HG02759 (cell line): ENCODE data around the gene RNF5.
"Not testable (repeated sequence)": the region's sequence is repeated elsewhere in the genome, so short reads cannot be mapped to it uniquely, and the experiment has no call there.

Experiments used
- ATAC-seq: cut with Tn5 transposase; IDR thresholded peaks from one replicate; pipeline ENCODE4 v1.9.1; 2021; ENCODE audit warnings: mild to moderate bottlenecking, moderate library complexity; ENCODE audit not compliant: unreplicated experiment

Gene RNF5

GRCh38 chr6:32177788-32178546, at the start of gene RNF5:
Gene RNF5, plus strand, starts transcription at chr6:32178405. Its CDS starts 107 bp downstream, at chr6:32178512.
- ATAC-seq, result peak; percentile 75

- ATAC-seq, result no peak
Observed at GRCh38 chr6:32128751-32129296, 49.4 kb upstream of the RNF5 start.

GRCh38 chr6:32129297-32130088, 48.7 kb upstream of the RNF5 start:
- no peak for ATAC-seq

GRCh38 chr6:32131439-32131948, 46.7 kb upstream of the RNF5 start:
- no peak for ATAC-seq

GRCh38 chr6:32132110-32132509, 46.1 kb upstream of the RNF5 start:
- ATAC-seq, result no peak

GRCh38 chr6:32133786-32134185, 44.4 kb upstream of the RNF5 start:
- ATAC-seq, result no peak

GRCh38 chr6:32137454-32137853, 40.8 kb upstream of the RNF5 start:
- no peak for ATAC-seq

GRCh38 chr6:32139590-32139989, 38.6 kb upstream of the RNF5 start:
- ATAC-seq, result no peak

GRCh38 chr6:32140420-32141046, 37.7 kb upstream of the RNF5 start:
- ATAC-seq, result no peak

GRCh38 chr6:32144238-32144637, 34.0 kb upstream of the RNF5 start:
- ATAC-seq, result not testable (repeated sequence)

- ATAC-seq, result no peak
Observed at GRCh38 chr6:32146287-32146686, 31.9 kb upstream of the RNF5 start.

- no peak for ATAC-seq
Observed at GRCh38 chr6:32146687-32147086, 31.5 kb upstream of the RNF5 start.

GRCh38 chr6:32147401-32148132, 30.6 kb upstream of the RNF5 start:
- ATAC-seq, result no peak

GRCh38 chr6:32148289-32149091, 29.7 kb upstream of the RNF5 start:
- ATAC-seq, result no peak

GRCh38 chr6:32149092-32149755, 29.0 kb upstream of the RNF5 start:
- no peak for ATAC-seq

- ATAC-seq, result no peak
Observed at GRCh38 chr6:32149932-32150870, 28.0 kb upstream of the RNF5 start.

GRCh38 chr6:32151181-32151862, 26.9 kb upstream of the RNF5 start:
- no peak for ATAC-seq
